GM19023 (cell line): ENCODE data around the gene CAMTA1.
"Not testable (repeated sequence)": the region's sequence is repeated elsewhere in the genome, so short reads cannot be mapped to it uniquely, and the experiment has no call there.

Experiments
- ATAC-seq: cut with Tn5 transposase; IDR thresholded peaks from one replicate; pipeline ENCODE4 v1.9.1; 2021; ENCODE audit warnings: mild to moderate bottlenecking, moderate library complexity; ENCODE audit not compliant: unreplicated experiment

The CAMTA1 gene

GRCh38 chr1:7705048-7705907, 920.0 kb downstream of the CAMTA1 start:
- no peak for ATAC-seq

GRCh38 chr1:7705908-7706216, 920.6 kb downstream of the CAMTA1 start:
- no peak for ATAC-seq

GRCh38 chr1:7707527-7707926, 922.3 kb downstream of the CAMTA1 start:
- ATAC-seq, result no peak

- not testable (repeated sequence) for ATAC-seq
Measured at GRCh38 chr1:7708065-7708464, 922.8 kb downstream of the CAMTA1 start.

- no peak for ATAC-seq
Measured at GRCh38 chr1:7710859-7711258, 925.6 kb downstream of the CAMTA1 start.

GRCh38 chr1:7712731-7713323, 927.6 kb downstream of the CAMTA1 start:
- no peak for ATAC-seq

GRCh38 chr1:7716506-7716905, 931.3 kb downstream of the CAMTA1 start:
- ATAC-seq, result no peak

- ATAC-seq, result no peak
Measured at GRCh38 chr1:7717748-7718368, 932.6 kb downstream of the CAMTA1 start.

GRCh38 chr1:7719468-7720094, 934.3 kb downstream of the CAMTA1 start:
- ATAC-seq, result no peak

GRCh38 chr1:7721940-7722669, 936.9 kb downstream of the CAMTA1 start:
- ATAC-seq, result no peak

- ATAC-seq, result no peak
Measured at GRCh38 chr1:7722670-7723012, 937.4 kb downstream of the CAMTA1 start.

GRCh38 chr1:7726623-7727022, 941.4 kb downstream of the CAMTA1 start:
- ATAC-seq, result no peak

GRCh38 chr1:7727809-7728471, 942.7 kb downstream of the CAMTA1 start:
- ATAC-seq, result no peak

GRCh38 chr1:7729761-7730160, 944.5 kb downstream of the CAMTA1 start:
- no peak for ATAC-seq

GRCh38 chr1:7732331-7732730, 947.1 kb downstream of the CAMTA1 start:
- ATAC-seq, result no peak

GRCh38 chr1:7733276-7733675, 948.0 kb downstream of the CAMTA1 start:
- ATAC-seq, result no peak

- ATAC-seq, result no peak
Measured at GRCh38 chr1:7738044-7738443, 952.8 kb downstream of the CAMTA1 start.

- no peak for ATAC-seq
Measured at GRCh38 chr1:7743346-7743745, 958.1 kb downstream of the CAMTA1 start.

- ATAC-seq, result no peak
Measured at GRCh38 chr1:7744882-7745281, 959.6 kb downstream of the CAMTA1 start.

GRCh38 chr1:7745783-7746182, 960.5 kb downstream of the CAMTA1 start:
- no peak for ATAC-seq

- no peak for ATAC-seq
Measured at GRCh38 chr1:7747605-7748004, 962.4 kb downstream of the CAMTA1 start.
